Keratinocyte (primary cell): Measurements from ENCODE around the gene TEX261.

Experiments
- CTCF ChIP-seq, 3 experiments: IDR thresholded peaks in 1 of 3; conservative IDR thresholded peaks in 1 of 3; optimal IDR thresholded peaks in 1 of 3; 2 replicates in 2 of 3; 3 replicates in 1 of 3; pipeline versions ENCODE3 to v1.5.1; 2011; ENCODE audit warnings: low read length in 3 of 3, mild to moderate bottlenecking in 3 of 3, moderate library complexity in 2 of 3, control low read depth in 1 of 3, inconsistent platforms in 1 of 3; ENCODE audit not compliant: insufficient read depth in 2 of 3; ENCODE audit errors: extremely low read depth in 1 of 3
- EZH2 ChIP-seq: IDR thresholded peaks from one replicate; pipeline ENCODE4 v1.6.1; 2012; ENCODE audit warnings: inconsistent platforms, mild to moderate bottlenecking, low read length, moderate library complexity

DNA sequence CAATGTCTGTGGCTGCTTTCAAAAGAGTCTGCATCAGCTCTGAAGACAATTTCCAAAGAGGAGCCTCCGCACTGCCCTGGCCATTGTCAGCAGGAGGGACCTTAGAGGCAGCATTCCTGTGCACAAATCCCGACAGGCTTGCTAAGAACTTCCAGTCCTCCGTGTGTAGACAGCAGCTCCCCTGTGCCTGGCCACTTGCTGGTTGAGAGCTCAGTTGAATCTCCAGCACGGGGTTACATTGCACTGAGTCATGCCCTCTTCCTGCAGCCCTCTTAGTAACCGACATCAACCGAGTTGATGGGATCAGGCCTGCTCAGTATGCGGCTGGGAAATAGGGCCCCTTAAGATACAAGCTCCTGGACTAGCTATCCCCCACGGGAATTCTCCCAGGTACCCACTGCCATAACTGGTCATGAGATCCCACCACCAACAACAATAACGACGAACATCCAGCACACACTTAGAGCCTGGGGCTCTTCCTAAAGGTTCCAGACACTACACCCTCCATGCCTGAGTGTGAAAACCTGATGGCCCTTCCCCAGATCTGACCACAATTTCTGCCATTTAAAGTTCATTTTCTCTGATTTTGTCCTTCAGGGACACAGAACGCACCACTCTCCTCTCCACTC is 47.0 kb downstream of the TEX261 start:
- TF ChIP-seq EZH2, result no peak
- TF ChIP-seq CTCF (optimal IDR thresholded peaks at IDR 0.05 in 1 of 3, IDR thresholded peaks at IDR 0.05 in 1 of 3, conservative IDR thresholded peaks at IDR 0.05 in 1 of 3; ENCODE audit: extremely low read depth in 1 of 3, insufficient read depth in 2 of 3, low read length in 3 of 3), result no peak
